GM19397 (cell line): ENCODE data around the gene HS3ST3A1.

Experiments
- ATAC-seq: cut with Tn5 transposase; IDR thresholded peaks from one replicate; pipeline ENCODE4 v1.9.1; 2021; ENCODE audit warnings: mild to moderate bottlenecking, moderate library complexity; ENCODE audit not compliant: unreplicated experiment

The HS3ST3A1 gene

GRCh38 chr17:13601776-13602551, at the start of gene HS3ST3A1:
Gene HS3ST3A1 (minus strand): TSS chr17:13601929. CDS start chr17:13601129, 800 bp downstream.
- ATAC-seq = no peak

GRCh38 chr17:13650096-13650675, 48.5 kb upstream of the HS3ST3A1 start:
- ATAC-seq = no peak

- ATAC-seq = no peak
These were observed 45.9 kb upstream of the HS3ST3A1 start for GRCh38 chr17:13647543-13648021.

- no peak for ATAC-seq
These were observed 45.3 kb upstream of the HS3ST3A1 start for GRCh38 chr17:13646969-13647542.

- no peak for ATAC-seq
These were observed 44.7 kb upstream of the HS3ST3A1 start for GRCh38 chr17:13646411-13646810.

GRCh38 chr17:13643180-13643579, 41.5 kb upstream of the HS3ST3A1 start:
- no peak for ATAC-seq

GRCh38 chr17:13642188-13642587, 40.5 kb upstream of the HS3ST3A1 start:
- ATAC-seq = no peak

- no peak for ATAC-seq
These were observed 38.8 kb upstream of the HS3ST3A1 start for GRCh38 chr17:13640551-13640950.

GRCh38 chr17:13638855-13639458, 37.2 kb upstream of the HS3ST3A1 start:
- no peak for ATAC-seq

GRCh38 chr17:13636951-13637350, 35.2 kb upstream of the HS3ST3A1 start:
- no peak for ATAC-seq

- no peak for ATAC-seq
These were observed 34.2 kb upstream of the HS3ST3A1 start for GRCh38 chr17:13635951-13636350.

GRCh38 chr17:13634021-13634420, 32.3 kb upstream of the HS3ST3A1 start:
- ATAC-seq = no peak

- no peak for ATAC-seq
These were observed 29.8 kb upstream of the HS3ST3A1 start for GRCh38 chr17:13631529-13631928.

GRCh38 chr17:13626703-13627102, 25.0 kb upstream of the HS3ST3A1 start:
- no peak for ATAC-seq

- ATAC-seq = no peak
These were observed 17.7 kb upstream of the HS3ST3A1 start for GRCh38 chr17:13619462-13619861.

GRCh38 chr17:13616031-13616430, 14.3 kb upstream of the HS3ST3A1 start:
- ATAC-seq = no peak

GRCh38 chr17:13609941-13610340, 8.2 kb upstream of the HS3ST3A1 start:
- no peak for ATAC-seq

- ATAC-seq = no peak
These were observed 380 bp downstream of the HS3ST3A1 start for GRCh38 chr17:13601322-13601775.

- no peak for ATAC-seq
These were observed 1.0 kb downstream of the HS3ST3A1 start for GRCh38 chr17:13600475-13601321.

GRCh38 chr17:13599864-13600263, 1.9 kb downstream of the HS3ST3A1 start:
- ATAC-seq = no peak

GRCh38 chr17:13599168-13599577, 2.6 kb downstream of the HS3ST3A1 start:
- no peak for ATAC-seq
